SK-N-MC (cell line): ENCODE data around the gene OR4A16.

Experiments used
- DNase-seq: peaks from one replicate; pipeline ENCODE4 v3.0.0-alpha.2; 2011; ENCODE audit warnings: low read depth, low spot score
- H3K27ac ChIP-seq: fragments of 200-600 bp; sonication (generic); 2 replicates; pipeline ENCODE4 v1.5.1; 2016; ENCODE audit warnings: mixed run types
- H3K36me3 ChIP-seq: fragments of 200-600 bp; sonication (generic); 2 replicates; pipeline ENCODE4 v1.6.1; 2017; ENCODE audit warnings: antibody characterized with exemption, low read length, mixed read lengths; ENCODE audit not compliant: insufficient read depth
- H3K4me3 ChIP-seq: fragments of 200-600 bp; sonication (generic); 2 replicates; pipeline ENCODE4 v1.5.1; 2016
- H3K9ac ChIP-seq: fragments of 200-600 bp; sonication (generic); 2 replicates; pipeline ENCODE4 v1.8.0; 2017; ENCODE audit warnings: mixed run types, mixed read lengths; ENCODE audit not compliant: insufficient read length
- H3K9me3 ChIP-seq: fragments of 200-600 bp; sonication (generic); 2 replicates; pipeline ENCODE4 v1.6.1; 2017; ENCODE audit warnings: low read depth, mild to moderate bottlenecking, antibody characterized with exemption, low read length, moderate library complexity, mixed read lengths
- EZH2 ChIP-seq: fragments of 200-600 bp; sonication (generic); IDR thresholded peaks from one replicate; pipeline ENCODE4 v1.6.1; 2017; ENCODE audit warnings: antibody characterized with exemption
- FOXP2 ChIP-seq: optimal IDR thresholded peaks from 2 replicates; pipeline ENCODE3; 2011; ENCODE audit warnings: mild to moderate bottlenecking, moderate library complexity; ENCODE audit not compliant: insufficient read depth; ENCODE audit errors: extremely low read length, control extremely low read depth
- POLR2AphosphoS5 ChIP-seq: IDR thresholded peaks from 2 replicates; pipeline ENCODE4 v1.6.1; 2012; ENCODE audit warnings: mild to moderate bottlenecking, low read depth, low read length, borderline replicate concordance

The OR4A16 gene

GRCh38 chr11:55342901-55343300, at the start of gene OR4A16:
Gene OR4A16 (plus strand): TSS chr11:55343201. CDS start chr11:55343201, 0 bp downstream.
- no peak for TF ChIP-seq POLR2AphosphoS5
- TF ChIP-seq FOXP2: no peak
- no peak for TF ChIP-seq EZH2
- no peaks in the 10 kb centered on the region for H3K9me3 ChIP-seq
- no peak for DNase-seq
- H3K4me3 ChIP-seq: no peak within 1 kb of the TSS
- no peak within 1 kb of the TSS for H3K9ac ChIP-seq
- no peaks in the 10 kb centered on the region for H3K36me3 ChIP-seq
- no peak within 1 kb of the TSS for H3K27ac ChIP-seq

GRCh38 chr11:55324500-55324899, 18.5 kb upstream of the OR4A16 start:
- TF ChIP-seq POLR2AphosphoS5 (no peak), EZH2 (no peak), FOXP2 (no peak)
- Histone ChIP-seq H3K9ac (no peak overlapping the region), H3K4me3 (no peak overlapping the region), H3K9me3 (no peaks in the 10 kb centered on the region), H3K36me3 (no peaks in the 10 kb centered on the region), H3K27ac (no peak overlapping the region)
- DNase-seq: no peak

- DNase-seq: no peak
- Histone ChIP-seq H3K36me3 (no peaks in the 10 kb centered on the region), H3K9ac (no peak overlapping the region), H3K9me3 (no peaks in the 10 kb centered on the region), H3K27ac (no peak overlapping the region), H3K4me3 (no peak overlapping the region)
- TF ChIP-seq FOXP2 (no peak), EZH2 (no peak), POLR2AphosphoS5 (no peak)
These were observed 2.3 kb downstream of the OR4A16 start for GRCh38 chr11:55345306-55345705.

- Histone ChIP-seq H3K36me3 (no peaks in the 10 kb centered on the region), H3K4me3 (no peak overlapping the region), H3K9ac (no peak overlapping the region), H3K9me3 (no peaks in the 10 kb centered on the region), H3K27ac (no peak overlapping the region)
- no peak for DNase-seq
- no peak for TF ChIP-seq FOXP2
- TF ChIP-seq EZH2: no peak
- TF ChIP-seq POLR2AphosphoS5: no peak
These were observed 6.0 kb downstream of the OR4A16 start for GRCh38 chr11:55349032-55349431.

GRCh38 chr11:55357560-55358184, 14.7 kb downstream of the OR4A16 start:
- DNase-seq: peak; percentile 3
- no peaks in the 10 kb centered on the region for H3K9me3 ChIP-seq
- H3K4me3 ChIP-seq: no peak overlapping the region
- TF ChIP-seq POLR2AphosphoS5 (no peak), FOXP2 (no peak), EZH2 (no peak)
- no peak overlapping the region for H3K9ac ChIP-seq
- H3K27ac ChIP-seq: no peak overlapping the region
- no peaks in the 10 kb centered on the region for H3K36me3 ChIP-seq

GRCh38 chr11:55367674-55368073, 24.7 kb downstream of the OR4A16 start, which contains the start of gene OR4A15:
Gene OR4A15 (plus strand): TSS chr11:55367974. CDS start chr11:55367974, 0 bp downstream.
- H3K9me3 ChIP-seq: no peaks in the 10 kb centered on the region
- no peaks in the 10 kb centered on the region for H3K36me3 ChIP-seq
- no peak for TF ChIP-seq EZH2
- TF ChIP-seq POLR2AphosphoS5: no peak
- no peak for TF ChIP-seq FOXP2
- H3K9ac ChIP-seq: no peak within 1 kb of the TSS
- H3K4me3 ChIP-seq: no peak within 1 kb of the TSS
- no peak within 1 kb of the TSS for H3K27ac ChIP-seq
- DNase-seq: no peak
